ENCODE data around the gene CYP3A5.
"Not testable (repeated sequence)": the region's sequence is repeated elsewhere in the genome, so short reads cannot be mapped to it uniquely, and the experiment has no call there.

The CYP3A5 gene

GRCh38 chr7:99679400-99680191 is at the start of gene CYP3A5:
CYP3A5 (minus strand) TSS chr7:99679996; CDS start chr7:99679896, 100 bp downstream.
- DNase-seq (ENCODE audit: low spot score) = no peak

- DNase-seq (ENCODE audit: low spot score) = no peak
These were observed 48.8 kb upstream of the CYP3A5 start for GRCh38 chr7:99728615-99729014.

GRCh38 chr7:99723201-99723600 is 43.4 kb upstream of the CYP3A5 start:
- DNase-seq (ENCODE audit: low spot score) = not testable (repeated sequence)

GRCh38 chr7:99720800-99721595 is 41.2 kb upstream of the CYP3A5 start:
- DNase-seq (ENCODE audit: low spot score) = no peak

GRCh38 chr7:99719996-99720769 is 40.4 kb upstream of the CYP3A5 start:
- DNase-seq (ENCODE audit: low spot score) = no peak

- DNase-seq (ENCODE audit: low spot score) = no peak
These were observed 34.3 kb upstream of the CYP3A5 start for GRCh38 chr7:99713995-99714570.

- no peak for DNase-seq (ENCODE audit: low spot score)
These were observed 30.2 kb upstream of the CYP3A5 start for GRCh38 chr7:99709838-99710578.

- no peak for DNase-seq (ENCODE audit: low spot score)
These were observed 29.5 kb upstream of the CYP3A5 start for GRCh38 chr7:99709260-99709659.

GRCh38 chr7:99707096-99707495 is 27.3 kb upstream of the CYP3A5 start:
- no peak for DNase-seq (ENCODE audit: low spot score)

GRCh38 chr7:99699946-99700345 is 20.1 kb upstream of the CYP3A5 start:
- no peak for DNase-seq (ENCODE audit: low spot score)

GRCh38 chr7:99698867-99699730 is 19.3 kb upstream of the CYP3A5 start:
- DNase-seq (ENCODE audit: low spot score) = not testable (repeated sequence)

- DNase-seq (ENCODE audit: low spot score) = no peak
These were observed 15.1 kb upstream of the CYP3A5 start for GRCh38 chr7:99694912-99695304.

- DNase-seq (ENCODE audit: low spot score) = no peak
These were observed 14.6 kb upstream of the CYP3A5 start for GRCh38 chr7:99694201-99694911.

GRCh38 chr7:99693427-99694200 is 13.8 kb upstream of the CYP3A5 start:
- DNase-seq (ENCODE audit: low spot score) = no peak

- no peak for DNase-seq (ENCODE audit: low spot score)
These were observed 13.3 kb upstream of the CYP3A5 start for GRCh38 chr7:99693100-99693426.

GRCh38 chr7:99692563-99692962 is 12.8 kb upstream of the CYP3A5 start:
- not testable (repeated sequence) for DNase-seq (ENCODE audit: low spot score)

GRCh38 chr7:99691658-99692057 is 11.9 kb upstream of the CYP3A5 start:
- not testable (repeated sequence) for DNase-seq (ENCODE audit: low spot score)

- DNase-seq (ENCODE audit: low spot score) = not testable (repeated sequence)
These were observed 11.1 kb upstream of the CYP3A5 start for GRCh38 chr7:99690918-99691317.
